ENCODE results near the gene SLC2A11. TPM values are rescaled to one million over a fixed set of nuclear protein-coding genes. Genes with fewer than 3 reads are reported as not detected.
A peak's percentile ranks its signal among the peaks of the same experiment; 100 is the strongest.
"Not testable (repeated sequence)": the region's sequence is repeated elsewhere in the genome, so short reads cannot be mapped to it uniquely, and the experiment has no call there.

SLC2A11 gene
- total RNA-seq, 2 experiments from 2014 or later, result 16.4 to 50.2 TPM

GRCh38 chr22:23913661-23914353, 56.1 kb downstream of the SLC2A11 start:
- no peaks in the 10 kb centered on the region for H4K20me1 ChIP-seq (ENCODE audit: insufficient read depth, low read length)
- BruUV-seq (replicated peaks), result no TSS peak
- H3K4me1 ChIP-seq (ENCODE audit: insufficient read depth, low read length, poor library complexity, severe bottlenecking), result peaks cover 63% of the 10 kb centered on the region
- peak overlapping the region; percentile 74 for H3K4me3 ChIP-seq (ENCODE audit: low read depth, low read length, poor library complexity, severe bottlenecking)
- H2AFZ ChIP-seq (ENCODE audit: low read length), result peak overlapping the region; percentile 53; the same call in 1 of the 2 replicates
- peak; percentile 99 for DNase-seq (ENCODE audit: low spot score)
- no peaks in the 10 kb centered on the region; the same call in 1 of the 2 replicates for H3K9me3 ChIP-seq (ENCODE audit: low read length)
- H3K27ac ChIP-seq (ENCODE audit: low read depth, low read length, poor library complexity, severe bottlenecking), result peak overlapping the region; percentile 85
- POLR2A ChIA-PET, result interaction anchor here (0.7 to 5.6 kb wide), 5 partner anchors 20 to 129 kb away, joined by 3 to 43 read pairs (median 4); partner anchors contain the start of genes MIF and SLC2A11
- H3K36me3 ChIP-seq (ENCODE audit: insufficient read depth, low read length), result peaks cover 24% of the 10 kb centered on the region; the same call in 1 of the 2 replicates
- peak overlapping the region; percentile 85 for H3K4me2 ChIP-seq (ENCODE audit: low read length)
- no peak for TF ChIP-seq EZH2phosphoT487 (IDR thresholded peaks at IDR 0.05; ENCODE audit: borderline replicate concordance, low read depth, low read length)
- TF ChIP-seq CTCF (conservative IDR thresholded peaks at IDR 0.05; ENCODE audit: low read length), result no peak
- H3K9me2 ChIP-seq (ENCODE audit: insufficient read depth, low read length), result no peaks in the 10 kb centered on the region
- no peaks in the 10 kb centered on the region; the same call in 1 of the 2 replicates for H3K79me2 ChIP-seq (ENCODE audit: insufficient read depth, low read depth, low read length)
- CTCF ChIA-PET (ENCODE audit: unreplicated experiment), result interaction anchor here (1.3 kb wide), 1 partner anchor 20 kb away, joined by 3 read pairs; no protein-coding TSS in a partner anchor
- intact Hi-C loops (cut with micrococcal nuclease; ENCODE audit: unreplicated experiment), result loop anchor here (5.0 kb wide), 1 partner anchor 147 kb away; the partner anchor contains the start of gene CHCHD10

- peak overlapping the region; percentile 74 for H3K4me3 ChIP-seq (ENCODE audit: low read depth, low read length, poor library complexity, severe bottlenecking)
- peak overlapping the region; percentile 65 for H3K4me2 ChIP-seq (ENCODE audit: low read length)
- H4K20me1 ChIP-seq (ENCODE audit: insufficient read depth, low read length), result no peaks in the 10 kb centered on the region
- H3K36me3 ChIP-seq (ENCODE audit: insufficient read depth, low read length), result peaks cover 29% of the 10 kb centered on the region
- no peak for DNase-seq (ENCODE audit: low spot score)
- intact Hi-C loops (cut with micrococcal nuclease; ENCODE audit: unreplicated experiment), result no loop called here
- no peak overlapping the region for H2AFZ ChIP-seq (ENCODE audit: low read length)
- H3K79me2 ChIP-seq (ENCODE audit: insufficient read depth, low read depth, low read length), result no peaks in the 10 kb centered on the region; the same call in 1 of the 2 replicates
- peaks cover 53% of the 10 kb centered on the region for H3K4me1 ChIP-seq (ENCODE audit: insufficient read depth, low read length, poor library complexity, severe bottlenecking)
- ChIA-PET POLR2A (no interaction called here), CTCF (ENCODE audit: unreplicated experiment) (no interaction called here)
- H3K27ac ChIP-seq (ENCODE audit: low read depth, low read length, poor library complexity, severe bottlenecking), result peak overlapping the region; percentile 85
- TF ChIP-seq EZH2phosphoT487 (IDR thresholded peaks at IDR 0.05; ENCODE audit: borderline replicate concordance, low read depth, low read length) (no peak), CTCF (conservative IDR thresholded peaks at IDR 0.05; ENCODE audit: low read length) (no peak)
- no peaks in the 10 kb centered on the region; the same call in 1 of the 2 replicates for H3K9me3 ChIP-seq (ENCODE audit: low read length)
- BruUV-seq (replicated peaks), result no TSS peak
- H3K9me2 ChIP-seq (ENCODE audit: insufficient read depth, low read length), result no peaks in the 10 kb centered on the region
Observed at GRCh38 chr22:23915290-23915689, 57.6 kb downstream of the SLC2A11 start.

GRCh38 chr22:23920267-23920611, 62.6 kb downstream of the SLC2A11 start:
- Histone ChIP-seq H3K36me3 (ENCODE audit: insufficient read depth, low read length) (peaks cover 49% of the 10 kb centered on the region), H3K9me3 (ENCODE audit: low read length) (peaks cover 15% of the 10 kb centered on the region; the same call in 1 of the 2 replicates)
- H3K9me2 ChIP-seq (ENCODE audit: insufficient read depth, low read length); DNase-seq (ENCODE audit: low spot score); H3K79me2 ChIP-seq (ENCODE audit: insufficient read depth, low read depth, low read length); intact Hi-C loops (cut with micrococcal nuclease; ENCODE audit: unreplicated experiment); H4K20me1 ChIP-seq (ENCODE audit: insufficient read depth, low read length); CTCF ChIA-PET (ENCODE audit: unreplicated experiment); H2AFZ ChIP-seq (ENCODE audit: low read length); H3K4me1 ChIP-seq (ENCODE audit: insufficient read depth, low read length, poor library complexity, severe bottlenecking); BruUV-seq (replicated peaks); H3K4me3 ChIP-seq (ENCODE audit: low read depth, low read length, poor library complexity, severe bottlenecking); H3K4me2 ChIP-seq (ENCODE audit: low read length); H3K27ac ChIP-seq (ENCODE audit: low read depth, low read length, poor library complexity, severe bottlenecking): not testable (repeated sequence)
- POLR2A ChIA-PET, result interaction anchor here (1.4 to 1.7 kb wide), 2 partner anchors 11 to 61 kb away, joined by 6 to 7 read pairs; no protein-coding TSS in a partner anchor

- DNase-seq (ENCODE audit: low spot score); BruUV-seq (replicated peaks); H3K4me2 ChIP-seq (ENCODE audit: low read length); H2AFZ ChIP-seq (ENCODE audit: low read length); CTCF ChIA-PET (ENCODE audit: unreplicated experiment); H3K27ac ChIP-seq (ENCODE audit: low read depth, low read length, poor library complexity, severe bottlenecking); H4K20me1 ChIP-seq (ENCODE audit: insufficient read depth, low read length); H3K4me1 ChIP-seq (ENCODE audit: insufficient read depth, low read length, poor library complexity, severe bottlenecking); intact Hi-C loops (cut with micrococcal nuclease; ENCODE audit: unreplicated experiment); POLR2A ChIA-PET; H3K4me3 ChIP-seq (ENCODE audit: low read depth, low read length, poor library complexity, severe bottlenecking); H3K79me2 ChIP-seq (ENCODE audit: insufficient read depth, low read depth, low read length); H3K9me2 ChIP-seq (ENCODE audit: insufficient read depth, low read length): not testable (repeated sequence)
- H3K9me3 ChIP-seq (ENCODE audit: low read length), result peaks cover 16% of the 10 kb centered on the region
- peaks cover 59% of the 10 kb centered on the region for H3K36me3 ChIP-seq (ENCODE audit: insufficient read depth, low read length)
Observed at GRCh38 chr22:23921586-23922201, 64.0 kb downstream of the SLC2A11 start.

Data from OCI-LY7 (cell line).